A673 (cell line): Measurements from ENCODE around the gene SI. TPM values are rescaled to one million over a fixed set of nuclear protein-coding genes. Genes with fewer than 3 reads are reported as not detected.
A peak's percentile ranks its signal among the peaks of the same experiment; 100 is the strongest.

Experiments
- BruUV-seq: library from RNA; stranded (reverse); fragments of 400-500 nt; replicated peaks from 2 replicates; lab custom pipeline; 2021; lab: Mats Ljungman, UMichigan
- CTCF ChIA-PET: fragments of 300-600 bp; sonication (Branson Sonifier 250); formaldehyde crosslinking; loops from one replicate; lab custom pipeline; 2022; ENCODE audit warnings: antibody characterized with exemption; lab: Charles Lee
- POLR2A ChIA-PET: fragments of 300-600 bp; sonication (Branson Sonifier 250); formaldehyde crosslinking; loops from one replicate; lab custom pipeline; 2022; ENCODE audit warnings: antibody characterized with exemption; ENCODE audit not compliant: low non-redundant PET; lab: Charles Lee
- DNase-seq: peaks from one replicate; pipeline ENCODE4 v3.0.0-alpha.2; 2015; ENCODE audit warnings: low spot score
- H3K27ac ChIP-seq: fragments of 200-600 bp; sonication (generic); 2 replicates; pipeline ENCODE4 v1.5.1; 2016; ENCODE audit warnings: mixed run types, low read depth, mild to moderate bottlenecking, mixed read lengths, antibody characterized with exemption, low read length; ENCODE audit not compliant: poor library complexity, severe bottlenecking
- H3K27me3 ChIP-seq: fragments of 200-600 bp; sonication (generic); replicated peaks from 2 replicates; pipeline ENCODE4 v1.6.1; 2017; ENCODE audit warnings: mixed run types, low read depth, mild to moderate bottlenecking, mixed read lengths, antibody characterized with exemption, low read length; ENCODE audit not compliant: insufficient read depth, poor library complexity
- H3K36me3 ChIP-seq: fragments of 200-600 bp; sonication (generic); 2 replicates; pipeline ENCODE4 v1.6.1; 2016; ENCODE audit warnings: mixed run types, mild to moderate bottlenecking, mixed read lengths, antibody characterized with exemption, low read length; ENCODE audit not compliant: insufficient read depth, poor library complexity, severe bottlenecking
- H3K4me1 ChIP-seq: fragments of 200-600 bp; sonication (generic); 2 replicates; pipeline ENCODE4 v1.6.1; 2017; ENCODE audit warnings: mixed run types, mild to moderate bottlenecking, mixed read lengths, antibody characterized with exemption, low read length; ENCODE audit not compliant: insufficient read depth, poor library complexity, severe bottlenecking
- H3K4me3 ChIP-seq: fragments of 200-600 bp; sonication (generic); 2 replicates; pipeline ENCODE4 v1.5.1; 2016; ENCODE audit warnings: low read depth, mixed run types, mild to moderate bottlenecking, mixed read lengths, low read length; ENCODE audit not compliant: poor library complexity, severe bottlenecking
- H3K9me3 ChIP-seq: fragments of 200-600 bp; sonication (generic); 2 replicates; pipeline ENCODE4 v1.6.1; 2016; ENCODE audit warnings: mixed run types, low read depth, mild to moderate bottlenecking, mixed read lengths, antibody characterized with exemption, low read length; ENCODE audit not compliant: poor library complexity, severe bottlenecking
- CTCF ChIP-seq: fragments of 300-800, 200-600 bp; sonication (generic); conservative IDR thresholded peaks from 2 replicates; pipeline ENCODE4 v1.5.1; 2017; ENCODE audit warnings: low read depth, mild to moderate bottlenecking, antibody characterized with exemption, low read length, moderate library complexity, mixed read lengths
- EZH2 ChIP-seq: fragments of 200-600 bp; sonication (generic); IDR thresholded peaks from 2 replicates; pipeline ENCODE4 v1.6.1; 2017; ENCODE audit warnings: borderline replicate concordance, low read depth, mild to moderate bottlenecking, mixed read lengths, antibody characterized with exemption, low read length; ENCODE audit not compliant: poor library complexity, severe bottlenecking
- intact Hi-C: fragments of 100-400 bp; cut with micrococcal nuclease; formaldehyde crosslinking; loops from one replicate; pipeline ENCODE4 v1.10.0; 2022; ENCODE audit not compliant: unreplicated experiment
- total RNA-seq: library from RNA; stranded (reverse); gene quantifications from 2 replicates; pipeline ENCODE4 v1.2.3, GENCODE V29; 2021

The SI gene
- total RNA-seq, 1 experiment from 2014 or later, result not detected

- ChIA-PET CTCF (no interaction called here), POLR2A (no interaction called here)
- Histone ChIP-seq H3K27ac (no peak overlapping the region), H3K4me1 (no peaks in the 10 kb centered on the region), H3K27me3 (no peaks in the 10 kb centered on the region), H3K36me3 (no peaks in the 10 kb centered on the region), H3K9me3 (no peaks in the 10 kb centered on the region), H3K4me3 (no peak overlapping the region)
- TF ChIP-seq CTCF, result no peak
- no peak for TF ChIP-seq EZH2
- DNase-seq, result peak; percentile 1
- BruUV-seq, result no TSS peak
- intact Hi-C loops, result no loop called here
Observed at GRCh38 chr3:165103616-165104015, 25.3 kb upstream of the SI start.

- Histone ChIP-seq H3K27me3 (no peaks in the 10 kb centered on the region), H3K4me1 (no peaks in the 10 kb centered on the region), H3K4me3 (no peak overlapping the region), H3K27ac (no peak overlapping the region), H3K9me3 (no peaks in the 10 kb centered on the region), H3K36me3 (no peaks in the 10 kb centered on the region)
- TF ChIP-seq CTCF, result no peak
- TF ChIP-seq EZH2, result no peak
- intact Hi-C loops, result no loop called here
- ChIA-PET CTCF (no interaction called here), POLR2A (no interaction called here)
- no peak for DNase-seq
- BruUV-seq, result no TSS peak
Observed at GRCh38 chr3:165082650-165083049, 4.4 kb upstream of the SI start.

GRCh38 chr3:165081183-165081582 lies 2.9 kb upstream of the SI start:
- Histone ChIP-seq H3K9me3 (no peaks in the 10 kb centered on the region), H3K27ac (no peak overlapping the region), H3K27me3 (no peaks in the 10 kb centered on the region), H3K36me3 (no peaks in the 10 kb centered on the region), H3K4me3 (no peak overlapping the region), H3K4me1 (no peaks in the 10 kb centered on the region)
- DNase-seq, result no peak
- intact Hi-C loops, result no loop called here
- CTCF ChIA-PET, result no interaction called here
- POLR2A ChIA-PET, result no interaction called here
- no TSS peak for BruUV-seq
- no peak for TF ChIP-seq CTCF
